Progenitor cell of endocrine pancreas (in vitro differentiated cells): ENCODE results near the gene IL5RA. TPM values are rescaled to one million over a fixed set of nuclear protein-coding genes. Genes with fewer than 3 reads are reported as not detected.

Experiments
- DNase-seq: peaks from one replicate; pipeline ENCODE4 v3.0.0; 2021; ENCODE audit warnings: low spot score; ENCODE audit not compliant: unreplicated experiment
- H3K27ac Mint-ChIP-seq: 2 replicates; pipeline ENCODE4 v1.8.0; 2021; ENCODE audit warnings: mild to moderate bottlenecking, moderate library complexity, mixed read lengths
- H3K27me3 Mint-ChIP-seq: 2 replicates; pipeline ENCODE4 v1.8.0; 2021; ENCODE audit warnings: mixed read lengths
- H3K36me3 Mint-ChIP-seq: 2 replicates; pipeline ENCODE4 v1.8.0; 2022; ENCODE audit warnings: mixed read lengths; ENCODE audit not compliant: insufficient read depth
- H3K4me1 Mint-ChIP-seq: 2 replicates; pipeline ENCODE4 v1.8.0; 2021; ENCODE audit warnings: low read depth, mixed read lengths
- H3K4me3 Mint-ChIP-seq: 2 replicates; pipeline ENCODE4 v1.8.0; 2021; ENCODE audit warnings: low read depth, mild to moderate bottlenecking, moderate library complexity, mixed read lengths
- H3K9me3 Mint-ChIP-seq: 2 replicates; pipeline ENCODE4 v1.8.0; 2021; ENCODE audit warnings: low read depth, mixed read lengths
- total RNA-seq: library from RNA; stranded (reverse); gene quantifications from 2 replicates; pipeline ENCODE4 v1.2.1, GENCODE V29; 2021
- TF ChIP-seq, protein P1 (sequence below): fragments of 200-600 bp; sonication (generic); IDR thresholded peaks from one replicate; pipeline ENCODE4 v1.5.0; 2021; ENCODE audit warnings: antibody characterized with exemption, mild to moderate bottlenecking; ENCODE audit not compliant: unreplicated experiment

IL5RA gene
- total RNA-seq, 1 donor from 2014 or later, result not detected

DNA sequence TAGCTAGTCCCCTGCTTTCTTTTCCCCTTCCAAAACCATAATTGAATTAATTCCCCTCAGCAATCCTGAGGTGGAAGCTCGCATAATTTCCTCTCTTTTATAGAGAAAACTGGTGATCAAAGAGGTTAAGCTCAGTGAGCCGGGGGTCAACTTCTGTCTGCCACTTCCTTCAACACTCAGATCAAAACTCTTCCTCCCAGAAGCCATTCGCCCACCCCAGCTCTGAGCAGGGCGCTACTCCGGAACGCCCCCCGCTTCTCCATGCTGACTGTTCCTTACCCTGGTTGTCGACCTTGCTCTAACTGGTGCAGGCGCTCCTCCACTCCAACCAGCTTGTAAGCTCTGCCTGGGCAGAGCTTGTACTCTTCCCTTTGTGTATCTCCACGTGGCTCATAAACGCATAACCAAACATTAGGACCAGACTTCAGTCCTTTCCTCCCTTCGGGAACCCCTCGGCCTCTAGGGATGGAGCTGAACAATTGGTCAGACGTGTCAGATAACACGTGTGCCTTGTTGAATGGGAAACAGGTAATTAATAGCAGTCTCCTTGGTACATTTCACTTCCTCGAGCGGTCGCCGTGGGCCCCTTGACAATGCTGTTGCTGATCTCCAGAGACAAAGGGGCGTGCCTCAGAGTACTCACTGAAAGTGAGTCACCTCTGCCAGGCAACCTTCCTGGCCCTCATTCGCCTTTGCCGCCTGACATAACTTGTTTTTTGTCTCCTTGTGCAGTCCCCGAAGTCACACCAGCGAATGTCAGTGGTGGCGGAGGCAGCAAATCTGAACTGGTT is 71.8 kb downstream of the IL5RA start:
- H3K27me3 Mint-ChIP-seq, result no peaks in the 10 kb centered on the region
- H3K27ac Mint-ChIP-seq, result no peak overlapping the region
- TF ChIP-seq, protein P1, sequence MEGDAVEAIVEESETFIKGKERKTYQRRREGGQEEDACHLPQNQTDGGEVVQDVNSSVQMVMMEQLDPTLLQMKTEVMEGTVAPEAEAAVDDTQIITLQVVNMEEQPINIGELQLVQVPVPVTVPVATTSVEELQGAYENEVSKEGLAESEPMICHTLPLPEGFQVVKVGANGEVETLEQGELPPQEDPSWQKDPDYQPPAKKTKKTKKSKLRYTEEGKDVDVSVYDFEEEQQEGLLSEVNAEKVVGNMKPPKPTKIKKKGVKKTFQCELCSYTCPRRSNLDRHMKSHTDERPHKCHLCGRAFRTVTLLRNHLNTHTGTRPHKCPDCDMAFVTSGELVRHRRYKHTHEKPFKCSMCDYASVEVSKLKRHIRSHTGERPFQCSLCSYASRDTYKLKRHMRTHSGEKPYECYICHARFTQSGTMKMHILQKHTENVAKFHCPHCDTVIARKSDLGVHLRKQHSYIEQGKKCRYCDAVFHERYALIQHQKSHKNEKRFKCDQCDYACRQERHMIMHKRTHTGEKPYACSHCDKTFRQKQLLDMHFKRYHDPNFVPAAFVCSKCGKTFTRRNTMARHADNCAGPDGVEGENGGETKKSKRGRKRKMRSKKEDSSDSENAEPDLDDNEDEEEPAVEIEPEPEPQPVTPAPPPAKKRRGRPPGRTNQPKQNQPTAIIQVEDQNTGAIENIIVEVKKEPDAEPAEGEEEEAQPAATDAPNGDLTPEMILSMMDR, result no peak
- DNase-seq, result no peak
- H3K4me3 Mint-ChIP-seq, result no peak overlapping the region
- peaks cover 5% of the 10 kb centered on the region for H3K36me3 Mint-ChIP-seq
- no peaks in the 10 kb centered on the region for H3K4me1 Mint-ChIP-seq
- no peaks in the 10 kb centered on the region for H3K9me3 Mint-ChIP-seq

DNA sequence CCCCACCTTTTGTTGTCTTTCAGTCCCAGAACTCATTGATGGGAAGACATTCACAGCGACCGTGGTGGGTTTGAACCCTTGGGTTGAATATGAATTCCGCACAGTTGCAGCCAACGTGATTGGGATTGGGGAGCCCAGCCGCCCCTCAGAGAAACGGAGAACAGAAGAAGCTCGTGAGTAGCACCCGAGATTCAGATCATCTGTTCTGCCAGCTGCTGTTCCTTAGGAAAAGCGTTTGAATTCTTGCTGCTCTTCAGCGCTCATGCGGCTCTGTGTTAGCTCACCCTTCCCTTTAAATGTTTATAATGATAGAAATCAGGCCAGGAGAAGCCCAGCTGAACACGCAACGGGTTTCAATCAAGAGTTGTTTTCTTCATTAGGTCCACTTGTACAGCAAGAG is 73.0 kb downstream of the IL5RA start:
- TF ChIP-seq, protein P1, result no peak
- peaks cover 9% of the 10 kb centered on the region for H3K4me1 Mint-ChIP-seq
- H3K36me3 Mint-ChIP-seq, result peaks cover 4% of the 10 kb centered on the region
- no peaks in the 10 kb centered on the region for H3K27me3 Mint-ChIP-seq
- no peak overlapping the region for H3K4me3 Mint-ChIP-seq
- no peaks in the 10 kb centered on the region for H3K9me3 Mint-ChIP-seq
- no peak overlapping the region for H3K27ac Mint-ChIP-seq
- DNase-seq, result no peak

DNA sequence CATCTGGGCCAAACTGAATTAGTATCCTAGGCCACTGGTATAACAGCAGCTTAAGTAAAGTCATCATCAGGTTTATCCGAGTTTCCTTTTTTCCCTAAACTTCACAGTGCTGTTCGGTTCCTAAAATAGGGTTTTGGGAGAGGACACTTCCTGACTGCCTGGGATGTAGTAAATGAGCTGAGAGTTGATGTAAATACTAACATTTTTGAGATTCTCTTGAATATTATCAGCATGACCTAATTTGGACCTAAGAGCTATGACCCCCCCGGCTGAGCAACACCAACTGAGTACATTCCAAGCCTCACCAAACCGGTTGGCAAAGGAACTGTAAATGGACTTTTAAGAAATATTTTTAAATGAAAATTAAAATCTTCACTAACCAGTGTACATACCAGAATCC is 78.8 kb downstream of the IL5RA start:
- no peaks in the 10 kb centered on the region for H3K36me3 Mint-ChIP-seq
- H3K4me3 Mint-ChIP-seq, result no peak overlapping the region
- H3K27ac Mint-ChIP-seq, result no peak overlapping the region
- DNase-seq, result no peak
- no peaks in the 10 kb centered on the region for H3K27me3 Mint-ChIP-seq
- no peaks in the 10 kb centered on the region for H3K9me3 Mint-ChIP-seq
- peaks cover 11% of the 10 kb centered on the region for H3K4me1 Mint-ChIP-seq
- TF ChIP-seq, protein P1, result no peak

DNA sequence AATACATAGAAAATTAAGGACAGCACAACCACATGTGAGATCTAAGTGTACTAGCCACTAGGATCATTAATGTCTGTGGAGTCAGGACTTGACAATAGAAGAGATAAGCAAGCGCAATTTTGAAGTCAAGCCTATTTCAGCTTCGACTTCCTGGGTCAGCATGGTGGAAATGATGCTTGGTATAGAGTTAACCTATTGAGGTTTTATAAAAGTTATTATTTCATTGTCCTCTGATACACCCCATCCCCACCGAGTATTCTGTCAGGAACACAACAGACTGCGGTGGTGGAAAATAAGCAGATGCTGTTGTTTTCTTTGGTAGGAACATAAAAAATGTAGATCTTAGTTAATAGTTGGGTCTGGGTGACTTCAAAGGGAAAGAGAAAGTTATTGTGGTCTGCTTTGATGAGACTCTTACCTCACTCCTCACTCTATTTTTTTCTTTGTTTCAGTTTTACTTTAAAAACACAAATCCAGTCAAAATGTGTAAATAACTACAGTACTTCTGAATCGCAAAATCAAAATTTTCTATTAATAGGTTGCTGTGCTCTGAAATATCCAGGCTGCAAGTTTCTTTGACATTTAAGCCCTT is 82.1 kb downstream of the IL5RA start:
- TF ChIP-seq, protein P1, result no peak
- H3K27me3 Mint-ChIP-seq, result no peaks in the 10 kb centered on the region

DNA sequence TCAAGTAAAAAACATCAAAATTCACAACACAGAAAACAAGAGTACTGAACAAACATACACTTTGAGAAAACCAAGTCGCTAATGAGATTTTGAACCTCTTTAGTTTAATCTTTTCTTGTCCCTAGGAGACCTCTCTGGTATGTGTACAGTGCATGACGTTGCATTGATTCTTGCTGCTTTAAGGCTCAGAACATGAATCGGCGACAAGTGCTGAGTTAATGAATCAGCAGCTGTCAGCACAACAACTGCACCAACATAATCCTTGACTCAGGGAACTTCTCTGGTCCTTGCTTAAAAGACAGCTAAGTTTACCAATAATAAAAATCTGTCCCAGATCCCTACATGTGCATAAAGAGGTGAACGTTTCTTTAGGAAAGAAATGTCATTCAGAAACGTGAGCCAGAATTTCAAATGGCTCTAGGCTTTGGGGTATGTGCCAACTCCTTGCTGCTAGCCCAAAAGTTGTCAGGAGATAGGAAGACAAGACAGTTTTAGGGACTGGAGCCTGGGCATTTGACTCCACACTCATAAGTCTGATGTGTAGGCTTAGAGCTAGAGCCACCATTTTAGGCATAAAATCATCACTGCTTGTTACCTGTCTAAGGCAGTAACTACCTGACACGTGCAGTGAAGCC is 86.9 kb downstream of the IL5RA start:
- no peak overlapping the region for H3K4me3 Mint-ChIP-seq
- peaks cover 16% of the 10 kb centered on the region for H3K4me1 Mint-ChIP-seq
- no peaks in the 10 kb centered on the region for H3K27me3 Mint-ChIP-seq
- TF ChIP-seq, protein P1, result no peak
- DNase-seq, result no peak
- no peaks in the 10 kb centered on the region for H3K9me3 Mint-ChIP-seq
- no peaks in the 10 kb centered on the region for H3K36me3 Mint-ChIP-seq
- no peak overlapping the region for H3K27ac Mint-ChIP-seq

More for the DNA sequence above, 82.1 kb downstream of the IL5RA start:
- no peaks in the 10 kb centered on the region for H3K9me3 Mint-ChIP-seq
- no peak for DNase-seq
- no peak overlapping the region for H3K4me3 Mint-ChIP-seq
- no peak overlapping the region for H3K27ac Mint-ChIP-seq
- H3K4me1 Mint-ChIP-seq, result peaks cover 19% of the 10 kb centered on the region
- no peaks in the 10 kb centered on the region for H3K36me3 Mint-ChIP-seq
